Activated naive CD4-positive, alpha-beta T cell treated with anti-CD3 and anti-CD28 coated beads, Interleukin-2, amount 10 ng/mL, durations not matched to agents 7 days and 5 days (primary cell): ENCODE measurements around the gene USP32.
"Not testable (repeated sequence)": the region's sequence is repeated elsewhere in the genome, so short reads cannot be mapped to it uniquely, and the experiment has no call there.

ENCODE experiments used
- CTCF ChIA-PET: fragments of 350-600 bp; sonication (Branson Sonifier 250); formaldehyde crosslinking; loops from one replicate; lab custom pipeline; 2021; ENCODE audit warnings: antibody characterized with exemption; lab: Charles Lee
- DNase-seq: peaks from one replicate; pipeline ENCODE4 v3.0.0-alpha.2; 2020
- H3K27ac Mint-ChIP-seq: one replicate; pipeline ENCODE4 v1.8.0; 2021; ENCODE audit warnings: mild to moderate bottlenecking, moderate library complexity, mixed read lengths
- H3K27me3 Mint-ChIP-seq: one replicate; pipeline ENCODE4 v1.8.0; 2021; ENCODE audit warnings: mild to moderate bottlenecking, mixed read lengths
- H3K36me3 Mint-ChIP-seq: one replicate; pipeline ENCODE4 v1.8.0; 2021; ENCODE audit warnings: mixed read lengths
- H3K4me1 Mint-ChIP-seq: one replicate; pipeline ENCODE4 v1.8.0; 2021; ENCODE audit warnings: mixed read lengths
- H3K4me3 Mint-ChIP-seq: one replicate; pipeline ENCODE4 v1.8.0; 2021; ENCODE audit warnings: mild to moderate bottlenecking, moderate library complexity, mixed read lengths
- H3K9me3 Mint-ChIP-seq: one replicate; pipeline ENCODE4 v1.8.0; 2021; ENCODE audit warnings: mixed read lengths

USP32 gene

GRCh38 chr17:60351012-60351695 lies 40.8 kb downstream of the USP32 start:
- no peak overlapping the region for H3K27ac Mint-ChIP-seq
- no peak overlapping the region for H3K4me3 Mint-ChIP-seq
- H3K36me3 Mint-ChIP-seq = peaks cover 3% of the 10 kb centered on the region
- DNase-seq = no peak
- CTCF ChIA-PET = no interaction called here
- H3K27me3 Mint-ChIP-seq = no peaks in the 10 kb centered on the region
- peaks cover 16% of the 10 kb centered on the region for H3K4me1 Mint-ChIP-seq
- no peaks in the 10 kb centered on the region for H3K9me3 Mint-ChIP-seq

- CTCF ChIA-PET = interaction anchor here (0.7 kb wide), 1 partner anchor 222 kb away, joined by 4 read pairs; no protein-coding TSS in a partner anchor
- no peaks in the 10 kb centered on the region for H3K9me3 Mint-ChIP-seq
Measured at GRCh38 chr17:60348616-60349015, 43.3 kb downstream of the USP32 start.

GRCh38 chr17:60345233-60345632 lies 46.7 kb downstream of the USP32 start:
- DNase-seq = no peak
- peaks cover 33% of the 10 kb centered on the region for H3K36me3 Mint-ChIP-seq
- no peak overlapping the region for H3K27ac Mint-ChIP-seq
- peaks cover 17% of the 10 kb centered on the region for H3K4me1 Mint-ChIP-seq
- CTCF ChIA-PET = interaction anchor here (1.3 kb wide), 1 partner anchor 10 kb away, joined by 4 read pairs; no protein-coding TSS in a partner anchor
- peaks cover 5% of the 10 kb centered on the region for H3K9me3 Mint-ChIP-seq
- H3K27me3 Mint-ChIP-seq = no peaks in the 10 kb centered on the region
- H3K4me3 Mint-ChIP-seq = no peak overlapping the region

More at GRCh38 chr17:60348616-60349015, 43.3 kb downstream of the USP32 start:
- no peak for DNase-seq
- H3K4me1 Mint-ChIP-seq = no peaks in the 10 kb centered on the region
- H3K27ac Mint-ChIP-seq = no peak overlapping the region
- no peaks in the 10 kb centered on the region for H3K27me3 Mint-ChIP-seq
- H3K36me3 Mint-ChIP-seq = peaks cover 7% of the 10 kb centered on the region
- no peak overlapping the region for H3K4me3 Mint-ChIP-seq

GRCh38 chr17:60342492-60342891 lies 49.4 kb downstream of the USP32 start:
- CTCF ChIA-PET = interaction anchor here (1.1 kb wide), 1 partner anchor 12 kb away, joined by 3 read pairs; no protein-coding TSS in a partner anchor
- Mint-ChIP-seq H3K4me1 (peaks cover 17% of the 10 kb centered on the region), H3K36me3 (peaks cover 39% of the 10 kb centered on the region), H3K27ac (peak overlapping the region; percentile 80)
- not testable (repeated sequence) for H3K9me3 Mint-ChIP-seq, H3K4me3 Mint-ChIP-seq, H3K27me3 Mint-ChIP-seq
- peak; percentile 33 for DNase-seq

GRCh38 chr17:60335289-60335688 lies 56.6 kb downstream of the USP32 start:
- no peak overlapping the region for H3K27ac Mint-ChIP-seq
- H3K27me3 Mint-ChIP-seq = no peaks in the 10 kb centered on the region
- CTCF ChIA-PET = no interaction called here
- no peak overlapping the region for H3K4me3 Mint-ChIP-seq
- peaks cover 12% of the 10 kb centered on the region for H3K36me3 Mint-ChIP-seq
- no peak for DNase-seq
- no peaks in the 10 kb centered on the region for H3K9me3 Mint-ChIP-seq
- peaks cover 2% of the 10 kb centered on the region for H3K4me1 Mint-ChIP-seq

GRCh38 chr17:60333628-60334031 lies 58.3 kb downstream of the USP32 start:
- H3K4me1 Mint-ChIP-seq = peaks cover 2% of the 10 kb centered on the region

GRCh38 chr17:60333072-60333471 lies 58.9 kb downstream of the USP32 start:
- H3K4me3 Mint-ChIP-seq, DNase-seq, H3K4me1 Mint-ChIP-seq, H3K9me3 Mint-ChIP-seq, H3K27me3 Mint-ChIP-seq, CTCF ChIA-PET: not testable (repeated sequence)
- H3K36me3 Mint-ChIP-seq = peaks cover 16% of the 10 kb centered on the region
- H3K27ac Mint-ChIP-seq = peak overlapping the region; percentile 19

More at GRCh38 chr17:60333628-60334031, 58.3 kb downstream of the USP32 start:
- H3K4me3 Mint-ChIP-seq = no peak overlapping the region
- no peak for DNase-seq
- peaks cover 11% of the 10 kb centered on the region for H3K36me3 Mint-ChIP-seq
- CTCF ChIA-PET = no interaction called here
- no peak overlapping the region for H3K27ac Mint-ChIP-seq
- no peaks in the 10 kb centered on the region for H3K9me3 Mint-ChIP-seq
- no peaks in the 10 kb centered on the region for H3K27me3 Mint-ChIP-seq

- peaks cover 13% of the 10 kb centered on the region for H3K36me3 Mint-ChIP-seq
- no peak overlapping the region for H3K4me3 Mint-ChIP-seq
- CTCF ChIA-PET = no interaction called here
- H3K27me3 Mint-ChIP-seq = no peaks in the 10 kb centered on the region
- H3K9me3 Mint-ChIP-seq = no peaks in the 10 kb centered on the region
- DNase-seq = no peak
- peaks cover 2% of the 10 kb centered on the region for H3K4me1 Mint-ChIP-seq
- H3K27ac Mint-ChIP-seq = no peak overlapping the region
Measured at GRCh38 chr17:60332574-60332973, 59.4 kb downstream of the USP32 start.

GRCh38 chr17:60330731-60331130 lies 61.2 kb downstream of the USP32 start:
- H3K27me3 Mint-ChIP-seq = no peaks in the 10 kb centered on the region
- H3K36me3 Mint-ChIP-seq = peaks cover 13% of the 10 kb centered on the region
- DNase-seq = no peak
- H3K27ac Mint-ChIP-seq = no peak overlapping the region
- H3K9me3 Mint-ChIP-seq = no peaks in the 10 kb centered on the region
- H3K4me1 Mint-ChIP-seq = peaks cover 2% of the 10 kb centered on the region
- no peak overlapping the region for H3K4me3 Mint-ChIP-seq
- CTCF ChIA-PET = interaction anchor here (0.9 to 1.1 kb wide), 2 partner anchors 11 to 12 kb away, joined by 3 to 4 read pairs; no protein-coding TSS in a partner anchor

GRCh38 chr17:60328679-60329078 lies 63.3 kb downstream of the USP32 start:
- Mint-ChIP-seq H3K4me3 (no peak overlapping the region), H3K4me1 (no peaks in the 10 kb centered on the region), H3K36me3 (peaks cover 13% of the 10 kb centered on the region), H3K27ac (no peak overlapping the region), H3K27me3 (no peaks in the 10 kb centered on the region), H3K9me3 (no peaks in the 10 kb centered on the region)
- CTCF ChIA-PET = interaction anchor here (1.1 kb wide), 1 partner anchor 11 kb away, joined by 3 read pairs; no protein-coding TSS in a partner anchor
- DNase-seq = no peak

- H3K27ac Mint-ChIP-seq = no peak overlapping the region
- no peak for DNase-seq
- CTCF ChIA-PET = interaction anchor here (1.1 kb wide), 1 partner anchor 10 kb away, joined by 3 read pairs; no protein-coding TSS in a partner anchor
- H3K36me3 Mint-ChIP-seq = peaks cover 13% of the 10 kb centered on the region
- H3K4me1 Mint-ChIP-seq = no peaks in the 10 kb centered on the region
- no peaks in the 10 kb centered on the region for H3K9me3 Mint-ChIP-seq
- H3K4me3 Mint-ChIP-seq = no peak overlapping the region
- no peaks in the 10 kb centered on the region for H3K27me3 Mint-ChIP-seq
Measured at GRCh38 chr17:60327901-60328273, 64.0 kb downstream of the USP32 start.

- Mint-ChIP-seq H3K4me3 (no peak overlapping the region), H3K9me3 (no peaks in the 10 kb centered on the region), H3K27me3 (no peaks in the 10 kb centered on the region), H3K4me1 (no peaks in the 10 kb centered on the region), H3K36me3 (peaks cover 11% of the 10 kb centered on the region), H3K27ac (no peak overlapping the region)
- CTCF ChIA-PET = interaction anchor here (1.1 kb wide), 1 partner anchor 10 kb away, joined by 3 read pairs; no protein-coding TSS in a partner anchor
- no peak for DNase-seq
Measured at GRCh38 chr17:60327134-60327900, 64.6 kb downstream of the USP32 start.

- no peak for DNase-seq
- Mint-ChIP-seq H3K36me3 (peaks cover 11% of the 10 kb centered on the region), H3K9me3 (no peaks in the 10 kb centered on the region), H3K4me3 (no peak overlapping the region), H3K27ac (no peak overlapping the region), H3K4me1 (no peaks in the 10 kb centered on the region), H3K27me3 (no peaks in the 10 kb centered on the region)
- CTCF ChIA-PET = no interaction called here
Measured at GRCh38 chr17:60326702-60327101, 65.2 kb downstream of the USP32 start.

GRCh38 chr17:60325730-60326524 lies 66.0 kb downstream of the USP32 start:
- Mint-ChIP-seq H3K4me3 (no peak overlapping the region), H3K9me3 (no peaks in the 10 kb centered on the region), H3K27ac (no peak overlapping the region), H3K36me3 (peaks cover 11% of the 10 kb centered on the region), H3K4me1 (no peaks in the 10 kb centered on the region), H3K27me3 (no peaks in the 10 kb centered on the region)
- CTCF ChIA-PET = no interaction called here
- DNase-seq = no peak
